Upper lobe of left lung (tissue), 4 donors: ENCODE results near the gene SLC23A2.

Source experiments
- POLR2A ChIP-seq, 4 donors: fragments of 450-650 bp; IDR thresholded peaks; one replicate each; pipeline ENCODE4 v1.5.1; 2016 to 2017; ENCODE audit warnings: antibody characterized with exemption in 4 of 4, mild to moderate bottlenecking in 2 of 4
- TF ChIP-seq, protein P1 (sequence below), 6 experiments: fragments of 450-650 bp in 4 of 6; fragments of 200-600 bp in 2 of 6; sonication (generic) in 2 of 6; IDR thresholded peaks; one replicate each; pipeline ENCODE4 v1.5.1; 2016 to 2019; ENCODE audit warnings: antibody characterized with exemption in 6 of 6

DNA sequence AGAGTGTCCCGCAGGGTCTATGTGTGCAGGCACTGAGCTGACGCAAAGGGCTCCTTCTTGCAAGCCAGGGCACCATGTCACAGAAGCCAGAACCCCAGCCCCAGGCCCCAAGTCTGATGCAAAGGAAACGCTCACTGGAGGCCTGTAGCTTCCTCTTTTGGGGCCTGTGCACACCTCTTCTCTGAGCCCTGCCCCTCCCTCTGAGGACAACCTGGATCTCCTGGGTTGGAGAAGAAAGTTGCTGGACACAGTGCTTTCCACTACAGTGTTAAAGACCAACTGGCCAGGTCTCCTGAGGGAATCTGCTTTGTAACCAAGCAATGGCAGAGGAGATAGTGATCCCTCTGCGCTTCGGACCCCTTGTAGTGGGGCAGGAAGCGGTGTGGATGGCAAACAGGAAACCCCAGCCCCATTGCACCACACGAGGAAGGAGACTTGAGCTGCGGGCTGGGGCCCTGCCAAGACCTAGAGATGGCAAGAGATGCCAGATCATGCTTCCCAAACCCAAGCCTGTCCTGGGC lies 189.6 kb downstream of the SLC23A2 start:
- TF ChIP-seq, protein P1, sequence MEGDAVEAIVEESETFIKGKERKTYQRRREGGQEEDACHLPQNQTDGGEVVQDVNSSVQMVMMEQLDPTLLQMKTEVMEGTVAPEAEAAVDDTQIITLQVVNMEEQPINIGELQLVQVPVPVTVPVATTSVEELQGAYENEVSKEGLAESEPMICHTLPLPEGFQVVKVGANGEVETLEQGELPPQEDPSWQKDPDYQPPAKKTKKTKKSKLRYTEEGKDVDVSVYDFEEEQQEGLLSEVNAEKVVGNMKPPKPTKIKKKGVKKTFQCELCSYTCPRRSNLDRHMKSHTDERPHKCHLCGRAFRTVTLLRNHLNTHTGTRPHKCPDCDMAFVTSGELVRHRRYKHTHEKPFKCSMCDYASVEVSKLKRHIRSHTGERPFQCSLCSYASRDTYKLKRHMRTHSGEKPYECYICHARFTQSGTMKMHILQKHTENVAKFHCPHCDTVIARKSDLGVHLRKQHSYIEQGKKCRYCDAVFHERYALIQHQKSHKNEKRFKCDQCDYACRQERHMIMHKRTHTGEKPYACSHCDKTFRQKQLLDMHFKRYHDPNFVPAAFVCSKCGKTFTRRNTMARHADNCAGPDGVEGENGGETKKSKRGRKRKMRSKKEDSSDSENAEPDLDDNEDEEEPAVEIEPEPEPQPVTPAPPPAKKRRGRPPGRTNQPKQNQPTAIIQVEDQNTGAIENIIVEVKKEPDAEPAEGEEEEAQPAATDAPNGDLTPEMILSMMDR (IDR thresholded peaks at IDR 0.05), result no peak
- no peak for TF ChIP-seq POLR2A (IDR thresholded peaks at IDR 0.05)
